Spleen (tissue), 11 donors: ENCODE data around the gene FOXP1. TPM values are rescaled to one million over a fixed set of nuclear protein-coding genes. Genes with fewer than 3 reads are reported as not detected.

Source experiments
- DNase-seq: peaks from one replicate; pipeline ENCODE4 v3.0.0-alpha.2; 2020
- H3K27ac ChIP-seq, 8 donors: fragments of 200-600 bp; sonication (generic) in 7 of 8; 1 replicate in 4 of 8; 2 replicates in 4 of 8; pipeline versions ENCODE4 v1.5.0 to v1.8.0; 2016 to 2021; ENCODE audit warnings: inconsistent platforms in 4 of 8, mild to moderate bottlenecking in 4 of 8, moderate library complexity in 1 of 8
- H3K27me3 ChIP-seq, 7 donors: fragments of 200-600 bp; sonication (generic) in 6 of 7; replicated peaks in 1 of 7; 1 replicate in 4 of 7; 2 replicates in 3 of 7; pipeline versions ENCODE4 v1.5.0 to v1.8.0; 2016 to 2021; ENCODE audit warnings: inconsistent platforms in 3 of 7, mild to moderate bottlenecking in 1 of 7
- H3K36me3 ChIP-seq, 6 donors: fragments of 200-600 bp; sonication (generic) in 5 of 6; 1 replicate in 4 of 6; 2 replicates in 2 of 6; pipeline versions ENCODE4 v1.5.0 to v1.8.0; 2016 to 2021; ENCODE audit warnings: inconsistent platforms in 2 of 6
- H3K4me1 ChIP-seq, 6 donors: fragments of 200-600 bp; sonication (generic) in 5 of 6; 1 replicate in 3 of 6; 2 replicates in 3 of 6; pipeline versions ENCODE4 v1.5.0 to v1.8.0; 2016 to 2021; ENCODE audit warnings: inconsistent platforms in 3 of 6
- H3K4me3 ChIP-seq, 8 donors: fragments of 200-600 bp; sonication (generic) in 7 of 8; 1 replicate in 4 of 8; 2 replicates in 4 of 8; pipeline versions ENCODE4 v1.5.0 to v1.8.0; 2016 to 2021; ENCODE audit warnings: inconsistent platforms in 4 of 8, mild to moderate bottlenecking in 4 of 8, moderate library complexity in 2 of 8
- H3K9me3 ChIP-seq, 8 donors: fragments of 200-600 bp; sonication (generic) in 7 of 8; 1 replicate in 4 of 8; 2 replicates in 4 of 8; pipeline versions ENCODE4 v1.5.0 to v1.8.0; 2016 to 2021; ENCODE audit warnings: inconsistent platforms in 4 of 8
- POLR2A ChIP-seq, 3 donors: fragments of 450-650 bp; IDR thresholded peaks; one replicate each; pipeline ENCODE4 v1.5.1; 2017; ENCODE audit warnings: antibody characterized with exemption in 3 of 3, mild to moderate bottlenecking in 1 of 3
- POLR2AphosphoS5 ChIP-seq, 3 donors: sonication (generic); formaldehyde crosslinking; IDR thresholded peaks; one replicate each; pipeline ENCODE4 v1.5.1; 2017; ENCODE audit warnings: antibody characterized with exemption in 3 of 3
- WGBS, 5 donors: extraction: QIAGEN DNeasy Blood & Tissue Kit in 3 of 5; methylation state at CpG; one replicate each; pipeline versions ENCODE4 v1.1.5 to v1.1.7; 2013 to 2018; 5-methylcytosine and 5-hydroxymethylcytosine counted together
- intact Hi-C: fragments of 100-400 bp; cut with DNase I; formaldehyde crosslinking; loops from one replicate; pipeline ENCODE4 v1.15.0; 2023; ENCODE audit warnings: low total_unique reads
- polyA plus RNA-seq, 3 donors: library from polyadenylated mRNA; stranded (reverse); fragments of 200-250 nt; gene quantifications; one replicate each; pipeline ENCODE4 v1.2.1, GENCODE V29; 2013
- total RNA-seq, 7 donors: library from RNA; depleted of rRNA in 3 of 7; stranded (reverse); fragments of >200 nt in 3 of 7; fragmentation: NEBNext Ultra II Directional in 4 of 7; extraction: Animal tissue kit (Norgen Biotek cat#: 25700) in 4 of 7; gene quantifications; one replicate each; pipeline versions ENCODE4 v1.1.0 to v1.2.1, GENCODE V29; 2016 to 2021
- TF ChIP-seq, protein P1 (sequence below), 11 experiments: fragments of 200-600 bp in 7 of 11; fragments of 450-650 bp in 4 of 11; sonication (generic) in 4 of 11; IDR thresholded peaks in 8 of 11; conservative IDR thresholded peaks in 3 of 11; 1 replicate in 7 of 11; 2 replicates in 4 of 11; pipeline versions ENCODE4 v1.4.0 to v1.8.0; 2016 to 2021; ENCODE audit warnings: antibody characterized with exemption in 11 of 11, inconsistent platforms in 4 of 11, mild to moderate bottlenecking in 1 of 11
- donor health status: healthy with polysubstance abuse.
- donor health status: DM: no; HTN: no; CAD: no; lungs with moderate emphysema.
- donor health status: DM: no; HTN: no; CAD: no.
- donor health status: Bipolar disorder and iron deficiency.
- donor health status: healthy.
- donor health status: DM: no; HTN: no; CAD: no.
- donor health status: DM: yes; HTN: yes; CAD: no.

The FOXP1 gene
- total and polyA plus RNA-seq, 10 donors: 11.1 to 202 (median 153) TPM

DNA sequence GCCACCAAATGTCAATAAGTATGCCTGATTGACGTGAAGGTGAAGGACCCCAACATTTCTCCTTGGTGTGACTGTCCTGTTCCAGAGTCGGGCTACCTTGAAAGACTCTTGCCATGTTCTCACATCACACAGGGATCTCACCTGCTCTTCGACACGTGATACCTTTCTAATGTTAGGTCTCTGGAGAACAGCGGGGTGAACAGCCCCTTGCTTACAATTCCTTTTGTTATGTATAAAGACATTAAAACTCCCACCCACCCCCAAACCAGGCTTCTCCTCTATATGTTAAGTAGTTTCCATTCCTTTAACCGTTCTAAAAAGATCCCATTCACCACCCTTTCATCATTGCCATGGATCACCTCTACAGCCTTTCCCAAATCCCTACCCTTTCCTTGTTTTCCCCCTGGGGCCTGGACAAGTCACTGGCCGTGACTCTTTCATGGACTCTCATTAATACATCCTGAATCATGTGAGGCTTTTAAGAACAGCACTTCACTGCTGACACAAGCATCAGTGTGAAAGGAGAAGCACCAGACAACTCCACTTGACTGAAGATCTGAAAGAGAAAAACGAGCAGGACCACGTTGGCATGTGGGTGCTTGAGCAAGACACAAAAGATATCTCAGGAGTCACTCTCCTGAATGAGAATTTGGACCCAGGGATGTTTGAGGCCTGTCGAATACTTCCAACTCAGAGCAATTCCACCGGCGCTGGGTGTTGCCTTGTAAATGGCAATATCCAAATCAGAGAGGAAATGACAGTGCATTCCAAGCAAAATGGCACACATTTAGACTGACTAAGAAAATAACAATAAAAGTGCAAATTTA is 115.0 kb downstream of the FOXP1 start:
- Histone ChIP-seq H3K27ac (peak overlapping the region in 1 of 8 donors; percentile 31), H3K27me3 (no peaks in the 10 kb centered on the region), H3K4me1 (peaks cover 0 to 55% (median 17%) of the 10 kb centered on the region in 6 donors), H3K4me3 (no peak overlapping the region), H3K9me3 (peaks cover 0 to 7% (median 4%) of the 10 kb centered on the region in 8 donors), H3K36me3 (no peaks in the 10 kb centered on the region)
- intact Hi-C loops: no loop called here
- 78 to 87% (median 81%) methylated on average over 12 of the region's 12 CpGs for WGBS, 5 donors
- no peak for DNase-seq
- TF ChIP-seq, protein P1, sequence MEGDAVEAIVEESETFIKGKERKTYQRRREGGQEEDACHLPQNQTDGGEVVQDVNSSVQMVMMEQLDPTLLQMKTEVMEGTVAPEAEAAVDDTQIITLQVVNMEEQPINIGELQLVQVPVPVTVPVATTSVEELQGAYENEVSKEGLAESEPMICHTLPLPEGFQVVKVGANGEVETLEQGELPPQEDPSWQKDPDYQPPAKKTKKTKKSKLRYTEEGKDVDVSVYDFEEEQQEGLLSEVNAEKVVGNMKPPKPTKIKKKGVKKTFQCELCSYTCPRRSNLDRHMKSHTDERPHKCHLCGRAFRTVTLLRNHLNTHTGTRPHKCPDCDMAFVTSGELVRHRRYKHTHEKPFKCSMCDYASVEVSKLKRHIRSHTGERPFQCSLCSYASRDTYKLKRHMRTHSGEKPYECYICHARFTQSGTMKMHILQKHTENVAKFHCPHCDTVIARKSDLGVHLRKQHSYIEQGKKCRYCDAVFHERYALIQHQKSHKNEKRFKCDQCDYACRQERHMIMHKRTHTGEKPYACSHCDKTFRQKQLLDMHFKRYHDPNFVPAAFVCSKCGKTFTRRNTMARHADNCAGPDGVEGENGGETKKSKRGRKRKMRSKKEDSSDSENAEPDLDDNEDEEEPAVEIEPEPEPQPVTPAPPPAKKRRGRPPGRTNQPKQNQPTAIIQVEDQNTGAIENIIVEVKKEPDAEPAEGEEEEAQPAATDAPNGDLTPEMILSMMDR (IDR thresholded peaks at IDR 0.05 in 8 of 11, conservative IDR thresholded peaks at IDR 0.05 in 3 of 11): no peak
- TF ChIP-seq POLR2A (IDR thresholded peaks at IDR 0.05) (no peak), POLR2AphosphoS5 (IDR thresholded peaks at IDR 0.05) (no peak)

DNA sequence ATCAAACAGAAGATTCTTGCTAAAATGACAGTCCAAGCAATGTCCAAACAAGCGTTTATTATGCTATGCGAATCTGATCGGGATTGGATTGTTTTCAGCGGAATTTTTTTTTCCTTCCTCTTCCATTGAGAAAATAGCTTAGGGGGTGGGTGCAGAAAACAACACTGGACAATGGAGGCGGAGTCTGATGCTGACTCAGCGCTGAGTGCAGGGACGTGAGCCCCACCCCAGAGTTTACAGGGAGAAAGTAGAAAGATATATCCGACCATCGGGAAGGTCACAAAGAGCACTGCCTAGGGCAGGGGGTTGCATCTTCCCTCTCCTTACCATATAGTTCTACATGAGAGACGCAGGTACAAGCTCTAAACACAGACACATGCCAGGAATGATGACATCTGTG is 117.0 kb downstream of the FOXP1 start:
- 67 to 84% (median 81%) methylated on average over 10 of the region's 10 CpGs for WGBS, 5 donors

DNA sequence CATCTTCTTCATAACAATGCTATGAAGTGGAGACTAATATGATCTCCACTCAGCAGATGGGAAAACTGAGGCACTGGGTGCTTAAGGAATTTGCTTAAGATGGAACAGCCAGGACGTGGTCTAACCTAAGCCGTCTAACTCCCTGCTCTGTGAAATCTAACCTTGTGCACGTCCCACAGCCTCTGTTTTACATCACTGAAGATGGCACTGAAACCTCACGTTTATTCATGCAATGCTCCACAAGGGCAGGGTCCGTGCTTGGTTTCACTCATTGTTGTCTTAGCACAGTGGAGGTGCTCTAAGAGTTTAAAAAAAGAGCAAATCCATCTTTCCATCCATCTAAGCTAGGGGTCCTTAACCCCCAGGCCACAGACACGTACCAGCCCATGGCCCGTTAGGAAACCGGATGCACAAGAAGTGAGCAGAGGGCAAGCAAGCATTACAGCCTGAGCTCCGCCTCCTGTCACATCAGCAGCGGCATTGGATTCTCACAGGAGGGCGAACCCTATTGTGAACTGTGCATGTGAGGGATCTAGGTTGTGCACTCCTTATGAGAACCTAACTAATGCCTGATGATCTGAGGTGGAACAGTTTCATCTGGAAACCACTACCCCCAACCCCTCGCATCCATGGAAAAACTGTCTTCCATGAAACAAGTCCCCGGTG is 118.0 kb downstream of the FOXP1 start:
- no peaks in the 10 kb centered on the region for H3K36me3 ChIP-seq
- intact Hi-C loops: no loop called here
- no peak for DNase-seq
- TF ChIP-seq POLR2A (IDR thresholded peaks at IDR 0.05) (no peak), POLR2AphosphoS5 (IDR thresholded peaks at IDR 0.05) (no peak)
- WGBS, 5 donors: 76 to 85% (median 81%) methylated on average over 13 of the region's 13 CpGs
- H3K4me3 ChIP-seq: no peak overlapping the region
- H3K4me1 ChIP-seq: peaks cover 0 to 57% (median 17%) of the 10 kb centered on the region in 6 donors
- no peaks in the 10 kb centered on the region for H3K27me3 ChIP-seq
- no peaks in the 10 kb centered on the region for H3K9me3 ChIP-seq
- H3K27ac ChIP-seq: peak overlapping the region in 3 of 8 donors; percentile 14 to 29 (median 21)

More for the DNA sequence above, 117.0 kb downstream of the FOXP1 start:
- TF ChIP-seq, protein P1 (IDR thresholded peaks at IDR 0.05 in 8 of 11, conservative IDR thresholded peaks at IDR 0.05 in 3 of 11): no peak
- TF ChIP-seq POLR2AphosphoS5 (IDR thresholded peaks at IDR 0.05) (peak in 1 of 3 donors; percentile 33), POLR2A (IDR thresholded peaks at IDR 0.05) (no peak)
- peak overlapping the region in 1 of 8 donors; percentile 14 for H3K27ac ChIP-seq
- H3K9me3 ChIP-seq: no peaks in the 10 kb centered on the region
- intact Hi-C loops: no loop called here
- H3K36me3 ChIP-seq: no peaks in the 10 kb centered on the region
- H3K4me3 ChIP-seq: peak overlapping the region in 1 of 8 donors; percentile 6
- DNase-seq: no peak
- no peaks in the 10 kb centered on the region for H3K27me3 ChIP-seq
- peaks cover 0 to 57% (median 17%) of the 10 kb centered on the region in 6 donors for H3K4me1 ChIP-seq

DNA sequence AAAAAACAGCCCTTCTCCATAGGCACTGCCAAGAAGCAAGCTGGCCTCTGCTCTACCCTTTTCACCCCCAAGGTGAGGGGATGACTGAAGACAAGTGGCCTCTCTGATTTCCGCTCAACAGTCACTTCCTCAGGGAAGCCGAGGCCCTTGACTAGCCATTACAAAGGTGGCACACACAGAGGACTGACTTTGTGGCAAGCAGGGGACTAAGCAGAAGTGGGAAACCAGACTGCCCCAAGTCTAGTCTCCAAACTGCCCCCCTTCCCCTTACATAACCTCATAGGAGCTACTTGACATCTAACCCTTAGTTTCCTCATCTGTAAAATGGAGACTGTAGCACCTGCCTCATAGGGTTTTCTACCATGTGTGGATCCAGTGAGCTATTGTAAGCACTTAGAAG is 118.9 kb downstream of the FOXP1 start:
- Histone ChIP-seq H3K9me3 (no peaks in the 10 kb centered on the region), H3K4me1 (peaks cover 0 to 49% (median 17%) of the 10 kb centered on the region in 6 donors), H3K27me3 (no peaks in the 10 kb centered on the region), H3K4me3 (no peak overlapping the region), H3K36me3 (no peaks in the 10 kb centered on the region), H3K27ac (peak overlapping the region in 2 of 8 donors; percentile 11 to 21)
- TF ChIP-seq POLR2A (IDR thresholded peaks at IDR 0.05): no peak
- TF ChIP-seq, protein P1 (IDR thresholded peaks at IDR 0.05 in 8 of 11, conservative IDR thresholded peaks at IDR 0.05 in 3 of 11): no peak
- no peak for TF ChIP-seq POLR2AphosphoS5 (IDR thresholded peaks at IDR 0.05)
- no peak for DNase-seq
- intact Hi-C loops: no loop called here
- 19 to 76% (median 33%) methylated on average over 1 to 2 of the region's 2 CpGs for WGBS, 5 donors
